CD14-positive monocyte (primary cell): ENCODE measurements around the gene COX7A2L. TPM values are rescaled to one million over a fixed set of nuclear protein-coding genes. Genes with fewer than 3 reads are reported as not detected.

Experiments used
- DNase-seq, 3 donors: peaks; one replicate each; pipeline ENCODE4 v3.0.0-alpha.2; 2011 to 2022
- H2AFZ ChIP-seq: 2 replicates; pipeline ENCODE4 v1.6.0; 2012; ENCODE audit warnings: mild to moderate bottlenecking, low read depth, low read length, inconsistent platforms; ENCODE audit not compliant: insufficient read depth, poor library complexity, severe bottlenecking
- H3K27ac ChIP-seq, 2 donors: 1 replicate in 1 of 2; 2 replicates in 1 of 2; pipeline ENCODE4 v1.5.1; 2012 to 2013; ENCODE audit warnings: low read length in 2 of 2, control low read depth in 1 of 2, inconsistent platforms in 1 of 2, low read depth in 1 of 2, mild to moderate bottlenecking in 1 of 2
- H3K27me3 ChIP-seq, 2 donors: one replicate each; pipeline versions ENCODE4 v1.6.0 to v1.6.1; 2011 to 2013; ENCODE audit warnings: low read length in 2 of 2; ENCODE audit not compliant: control insufficient read depth in 2 of 2, insufficient read depth in 2 of 2
- H3K36me3 ChIP-seq, 2 donors: replicated peaks in 1 of 2; 1 replicate in 1 of 2; 2 replicates in 1 of 2; pipeline versions ENCODE4 v1.5.1 to v1.6.1; 2012 to 2013; ENCODE audit warnings: low read length in 2 of 2, control low read depth in 1 of 2, inconsistent platforms in 1 of 2, mild to moderate bottlenecking in 1 of 2; ENCODE audit not compliant: insufficient read depth in 2 of 2, control insufficient read depth in 1 of 2
- H3K4me1 ChIP-seq, 2 donors: 1 replicate in 1 of 2; 2 replicates in 1 of 2; pipeline versions ENCODE4 v1.5.1 to v1.6.1; 2012 to 2013; ENCODE audit warnings: low read length in 2 of 2, control low read depth in 1 of 2, inconsistent platforms in 1 of 2, mild to moderate bottlenecking in 1 of 2, moderate library complexity in 1 of 2; ENCODE audit not compliant: insufficient read depth in 2 of 2, control insufficient read depth in 1 of 2
- H3K4me2 ChIP-seq: replicated peaks from 2 replicates; pipeline ENCODE3; 2012; ENCODE audit warnings: low read length, moderate library complexity, mild to moderate bottlenecking; ENCODE audit not compliant: poor library complexity, severe bottlenecking; ENCODE audit errors: extremely low read depth
- H3K4me3 ChIP-seq, 3 experiments: fragments of 200-600 bp in 1 of 3; sonication (generic) in 1 of 3; replicated peaks in 1 of 3; 1 replicate in 2 of 3; 2 replicates in 1 of 3; pipeline ENCODE4 v1.5.1; 2011 to 2013; ENCODE audit warnings: low read length in 3 of 3, mild to moderate bottlenecking in 3 of 3, control low read depth in 2 of 3, low read depth in 2 of 3, inconsistent platforms in 1 of 3, moderate library complexity in 1 of 3
- H3K79me2 ChIP-seq: 2 replicates; pipeline ENCODE4 v1.6.0; 2012; ENCODE audit warnings: mild to moderate bottlenecking, control low read depth, inconsistent platforms, low read length, moderate library complexity; ENCODE audit not compliant: insufficient read depth
- H3K9ac ChIP-seq: 2 replicates; pipeline ENCODE4 v1.6.0; 2017; ENCODE audit warnings: low read length, mild to moderate bottlenecking; ENCODE audit not compliant: insufficient read depth, poor library complexity, severe bottlenecking
- H3K9me3 ChIP-seq, 2 donors: replicated peaks in 1 of 2; 1 replicate in 1 of 2; 2 replicates in 1 of 2; pipeline versions ENCODE4 v1.5.1 to v1.6.1; 2012 to 2013; ENCODE audit warnings: low read length in 2 of 2, control low read depth in 1 of 2; ENCODE audit not compliant: control insufficient read depth in 1 of 2, insufficient read depth in 1 of 2
- H4K20me1 ChIP-seq: 2 replicates; pipeline ENCODE4 v1.6.0; 2012; ENCODE audit warnings: mild to moderate bottlenecking, low read length, control low read depth, moderate library complexity; ENCODE audit not compliant: insufficient read depth
- H3K27ac Mint-ChIP-seq, 7 donors: one replicate each; pipeline ENCODE4 v1.8.0; 2020; ENCODE audit warnings: mild to moderate bottlenecking in 7 of 7, mixed read lengths in 7 of 7, moderate library complexity in 6 of 7, inconsistent platforms in 2 of 7
- H3K27me3 Mint-ChIP-seq, 3 donors: one replicate each; pipeline ENCODE4 v1.8.0; 2021 to 2022; ENCODE audit warnings: low read depth in 3 of 3, mild to moderate bottlenecking in 3 of 3, mixed read lengths in 3 of 3, moderate library complexity in 3 of 3, inconsistent platforms in 1 of 3
- H3K36me3 Mint-ChIP-seq, 2 donors: one replicate each; pipeline ENCODE4 v1.8.0; 2020; ENCODE audit warnings: mixed read lengths in 2 of 2, inconsistent platforms in 1 of 2, mild to moderate bottlenecking in 1 of 2
- H3K4me1 Mint-ChIP-seq: one replicate; pipeline ENCODE4 v1.8.0; 2020; ENCODE audit warnings: mild to moderate bottlenecking, mixed read lengths
- H3K4me3 Mint-ChIP-seq, 2 donors: one replicate each; pipeline ENCODE4 v1.8.0; 2020; ENCODE audit warnings: mild to moderate bottlenecking in 2 of 2, mixed read lengths in 2 of 2, moderate library complexity in 1 of 2
- H3K9me3 Mint-ChIP-seq, 7 donors: one replicate each; pipeline ENCODE4 v1.8.0; 2020 to 2022; ENCODE audit warnings: mixed read lengths in 7 of 7, mild to moderate bottlenecking in 6 of 7, moderate library complexity in 6 of 7, inconsistent platforms in 2 of 7
- CTCF ChIP-seq: fragments of 200-600 bp; IDR thresholded peaks from one replicate; pipeline ENCODE4 v1.8.0; 2022; ENCODE audit warnings: antibody characterized with exemption, mild to moderate bottlenecking
- WGBS: methylation state at CpG from one replicate; pipeline ENCODE4 v1.1.5; 2013; ENCODE audit warnings: missing lambda C conversion rate; ENCODE audit not compliant: insufficient coverage; 5-methylcytosine and 5-hydroxymethylcytosine counted together
- intact Hi-C, 2 donors: fragments of 100-400 bp; cut with micrococcal nuclease; formaldehyde crosslinking; loops; one replicate each; pipeline versions ENCODE4 v1.15.0 to v1.15.1; 2023
- polyA plus RNA-seq, 3 donors: library from polyadenylated mRNA; depleted of rRNA in 1 of 3; unstranded in 2 of 3; stranded (reverse) in 1 of 3; fragments of 300-500 nt in 2 of 3; fragments of >200 nt in 1 of 3; fragmentation: Illumina TruSeq in 2 of 3; gene quantifications; 1 replicate in 2 of 3; 2 replicates in 1 of 3; pipeline ENCODE4 v1.2.3, GENCODE V29; 2012 to 2021

COX7A2L gene
- polyA plus RNA-seq, 3 donors = 63.6 to 153 (median 144) TPM

GRCh38 chr2:42369532-42370229 is 8.7 kb upstream of the COX7A2L start:
- 100% methylated on average over 2 of the region's 5 CpGs for WGBS
- Mint-ChIP-seq H3K36me3 (no peaks in the 10 kb centered on the region), H3K27ac (no peak overlapping the region), H3K9me3 (no peaks in the 10 kb centered on the region), H3K27me3 (peaks cover 0 to 5% (median 2%) of the 10 kb centered on the region in 3 donors), H3K4me3 (no peak overlapping the region), H3K4me1 (peaks cover 3% of the 10 kb centered on the region)
- no peak for TF ChIP-seq CTCF
- no peak overlapping the region for H3K27ac ChIP-seq
- H3K4me2 ChIP-seq = no peak overlapping the region
- no peak overlapping the region for H2AFZ ChIP-seq
- no peaks in the 10 kb centered on the region for H3K36me3 ChIP-seq
- no peaks in the 10 kb centered on the region for H3K9me3 ChIP-seq
- H3K27me3 ChIP-seq = no peaks in the 10 kb centered on the region
- no peak overlapping the region for H3K4me3 ChIP-seq
- H3K79me2 ChIP-seq = no peaks in the 10 kb centered on the region
- no peaks in the 10 kb centered on the region for H4K20me1 ChIP-seq
- intact Hi-C loops = no loop called here
- DNase-seq = no peak
- no peaks in the 10 kb centered on the region for H3K4me1 ChIP-seq
- no peak overlapping the region for H3K9ac ChIP-seq

- no peaks in the 10 kb centered on the region for H3K36me3 Mint-ChIP-seq
- H4K20me1 ChIP-seq = no peaks in the 10 kb centered on the region
- H3K9me3 Mint-ChIP-seq = no peaks in the 10 kb centered on the region
- H3K4me3 ChIP-seq = no peak overlapping the region
- H3K27ac ChIP-seq = no peak overlapping the region
- no peak overlapping the region for H3K9ac ChIP-seq
- no peaks in the 10 kb centered on the region for H3K27me3 ChIP-seq
- H3K36me3 ChIP-seq = no peaks in the 10 kb centered on the region
- H3K9me3 ChIP-seq = no peaks in the 10 kb centered on the region
- H2AFZ ChIP-seq = no peak overlapping the region
- no peak overlapping the region for H3K27ac Mint-ChIP-seq
- peaks cover 2 to 8% (median 4%) of the 10 kb centered on the region in 3 donors for H3K27me3 Mint-ChIP-seq
- peaks cover 3% of the 10 kb centered on the region for H3K4me1 Mint-ChIP-seq
- DNase-seq = no peak
- H3K4me3 Mint-ChIP-seq = no peak overlapping the region
- no peaks in the 10 kb centered on the region for H3K4me1 ChIP-seq
- intact Hi-C loops = no loop called here
- no peak overlapping the region for H3K4me2 ChIP-seq
- 94% methylated on average over 3 of the region's 7 CpGs for WGBS
- H3K79me2 ChIP-seq = no peaks in the 10 kb centered on the region
- no peak for TF ChIP-seq CTCF
Observed at GRCh38 chr2:42368817-42369531, 8.0 kb upstream of the COX7A2L start.
